GM21526 (cell line): ENCODE measurements around the gene ALDH16A1.
"Not testable (repeated sequence)": the region's sequence is repeated elsewhere in the genome, so short reads cannot be mapped to it uniquely, and the experiment has no call there.

Experiments used
- ATAC-seq: cut with Tn5 transposase; IDR thresholded peaks from one replicate; pipeline ENCODE4 v1.9.1; 2021; ENCODE audit warnings: moderate library complexity; ENCODE audit not compliant: unreplicated experiment, low FRiP score

The ALDH16A1 gene

DNA sequence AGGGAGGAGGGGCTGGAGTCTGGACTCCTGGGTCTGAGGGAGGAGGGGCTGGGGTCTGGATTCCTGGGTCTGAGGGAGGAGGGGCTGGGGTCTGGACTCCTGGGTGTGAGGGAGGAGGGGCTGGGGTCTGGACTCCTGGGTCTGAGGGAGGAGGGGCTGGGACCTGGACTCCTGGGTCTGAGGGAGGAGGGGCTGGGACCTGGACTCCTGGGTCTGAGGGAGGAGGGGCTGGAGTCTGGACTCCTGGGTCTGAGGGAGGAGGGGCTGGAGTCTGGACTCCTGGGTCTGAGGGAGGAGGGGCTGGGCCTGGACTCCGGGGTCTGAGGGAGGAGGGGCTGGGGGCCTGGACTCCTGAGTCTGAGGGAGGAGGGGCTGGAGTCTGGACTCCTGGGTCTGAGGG lies 8.1 kb downstream of the ALDH16A1 start:
- ATAC-seq, result not testable (repeated sequence)

DNA sequence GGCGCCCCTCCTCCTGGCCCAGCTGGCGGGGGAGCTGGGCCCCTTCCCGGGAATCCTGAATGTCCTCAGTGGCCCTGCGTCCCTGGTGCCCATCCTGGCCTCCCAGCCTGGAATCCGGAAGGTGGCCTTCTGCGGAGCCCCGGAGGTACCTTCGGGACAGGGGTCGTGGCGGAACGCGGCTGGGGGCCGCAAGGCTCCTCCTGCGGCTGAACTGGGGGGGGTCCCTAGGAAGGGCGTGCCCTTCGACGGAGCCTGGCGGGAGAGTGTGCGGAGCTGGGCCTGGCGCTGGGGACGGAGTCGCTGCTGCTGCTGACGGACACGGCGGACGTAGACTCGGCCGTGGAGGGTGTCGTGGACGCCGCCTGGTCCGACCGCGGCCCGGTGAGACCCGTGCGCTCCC lies 8.6 kb downstream of the ALDH16A1 start:
- ATAC-seq, result no peak

DNA sequence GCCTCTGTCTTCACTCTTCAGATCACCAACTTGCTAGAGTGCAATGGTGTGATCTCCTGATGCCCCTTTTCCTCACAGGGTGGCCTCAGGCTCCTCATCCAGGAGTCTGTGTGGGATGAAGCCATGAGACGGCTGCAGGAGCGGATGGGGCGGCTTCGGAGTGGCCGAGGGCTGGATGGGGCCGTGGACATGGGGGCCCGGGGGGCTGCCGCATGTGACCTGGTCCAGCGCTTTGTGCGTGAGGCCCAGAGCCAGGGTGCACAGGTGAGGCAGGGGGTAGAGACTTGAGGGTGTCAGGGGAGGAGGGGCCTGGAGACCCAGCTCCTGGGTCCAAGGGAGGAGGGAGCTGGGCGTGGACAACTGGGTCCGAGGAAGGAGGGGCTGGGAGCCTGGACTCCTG lies 9.5 kb downstream of the ALDH16A1 start:
- ATAC-seq, result no peak

DNA sequence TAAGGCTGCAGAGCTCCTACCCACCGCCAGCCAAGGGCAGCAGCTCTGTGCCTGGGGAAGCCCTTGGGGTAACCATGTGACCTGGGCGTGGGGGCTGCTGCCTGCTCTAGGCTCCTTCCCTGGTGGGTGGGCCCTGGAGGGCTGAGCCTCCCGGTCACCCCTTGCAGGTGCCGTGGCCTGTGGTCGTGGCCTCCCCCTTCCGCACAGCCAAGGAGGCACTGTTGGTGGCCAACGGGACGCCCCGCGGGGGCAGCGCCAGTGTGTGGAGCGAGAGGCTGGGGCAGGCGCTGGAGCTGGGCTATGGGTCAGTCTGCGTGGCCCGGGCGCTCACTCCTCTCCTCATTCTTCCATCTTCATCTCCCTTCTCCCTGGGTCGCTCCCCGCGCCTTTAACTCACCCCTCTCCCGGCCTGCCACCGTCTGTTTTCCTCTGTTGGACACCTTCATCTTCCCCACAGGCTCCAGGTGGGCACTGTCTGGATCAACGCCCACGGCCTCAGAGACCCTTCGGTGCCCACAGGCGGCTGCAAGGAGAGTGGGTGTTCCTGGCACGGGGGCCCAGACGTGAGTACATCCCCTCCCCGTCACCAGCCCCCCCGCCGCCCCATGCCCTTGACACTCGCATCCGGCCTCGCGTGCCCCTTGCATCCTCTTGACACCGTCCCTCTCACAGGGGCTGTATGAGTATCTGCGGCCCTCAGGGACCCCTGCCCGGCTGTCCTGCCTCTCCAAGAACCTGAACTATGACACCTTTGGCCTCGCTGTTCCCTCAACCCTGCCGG lies 11.1 kb downstream of the ALDH16A1 start:
- ATAC-seq, result no peak

DNA sequence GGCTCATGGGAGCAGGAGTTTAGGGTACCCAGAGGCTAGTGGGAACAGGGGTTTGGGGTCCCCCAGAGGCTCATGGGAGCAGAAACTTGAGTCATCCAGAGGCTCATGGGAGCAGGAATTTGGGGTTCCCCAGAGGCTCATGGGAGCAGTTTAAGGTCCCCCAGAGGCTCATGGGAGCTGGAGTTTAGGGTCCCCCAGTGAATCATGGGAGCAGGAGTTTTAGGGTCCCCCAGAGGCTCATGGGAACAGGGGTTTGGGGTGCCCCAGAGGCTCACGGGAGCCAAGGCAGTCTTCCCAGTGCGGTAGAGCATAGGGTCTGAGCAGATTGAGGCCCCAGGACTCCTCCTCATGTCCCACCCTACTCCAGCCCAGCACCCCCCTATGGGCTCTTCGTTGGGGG lies 12.3 kb downstream of the ALDH16A1 start:
- no peak for ATAC-seq

DNA sequence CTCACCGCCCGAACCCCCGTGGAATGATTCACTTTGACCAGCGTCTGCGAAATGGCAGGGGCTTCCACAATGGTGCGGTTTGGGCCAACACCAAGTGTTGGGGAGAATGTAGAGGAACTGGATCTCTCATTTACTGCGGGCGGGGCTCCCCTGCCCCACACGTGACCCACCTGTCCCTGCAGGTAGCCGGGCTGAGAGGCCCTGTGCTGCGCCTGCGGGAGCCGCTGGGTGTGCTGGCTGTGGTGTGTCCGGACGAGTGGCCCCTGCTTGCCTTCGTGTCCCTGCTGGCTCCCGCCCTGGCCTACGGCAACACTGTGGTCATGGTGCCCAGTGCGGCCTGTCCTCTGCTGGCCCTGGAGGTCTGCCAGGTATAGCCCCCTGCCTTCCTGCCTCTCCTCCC lies 15.2 kb downstream of the ALDH16A1 start:
- ATAC-seq, result no peak

DNA sequence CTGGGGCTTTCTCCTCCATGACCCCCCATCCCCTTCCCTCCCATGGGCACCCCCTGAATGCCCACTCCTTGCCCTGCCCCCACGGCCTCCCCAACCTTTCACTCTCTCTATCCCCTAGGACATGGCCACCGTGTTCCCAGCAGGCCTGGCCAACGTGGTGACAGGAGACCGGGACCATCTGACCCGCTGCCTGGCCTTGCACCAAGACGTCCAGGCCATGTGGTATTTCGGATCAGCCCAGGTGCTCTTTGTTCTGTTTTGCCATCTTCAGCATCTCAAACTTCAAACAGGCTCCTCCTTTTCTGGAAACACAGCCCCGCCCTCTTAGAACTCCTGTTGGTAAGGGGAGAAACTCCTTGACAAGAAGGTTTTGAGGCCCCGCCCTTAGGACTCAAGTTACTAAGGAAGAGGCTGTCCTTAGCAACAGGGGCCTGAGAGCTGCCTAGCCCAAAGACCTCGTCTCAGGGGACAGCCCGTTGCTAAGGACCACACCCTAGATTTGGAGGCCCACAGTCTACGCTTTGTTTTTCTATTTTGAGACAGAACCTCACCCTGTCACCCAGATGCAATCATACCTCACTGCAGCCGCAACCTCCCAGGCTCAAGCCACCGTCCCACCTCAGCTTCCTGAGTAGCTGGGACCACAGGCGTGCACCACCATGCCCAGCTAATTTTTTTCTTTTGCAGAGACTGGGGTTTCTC lies 15.9 kb downstream of the ALDH16A1 start:
- ATAC-seq, result no peak

DNA sequence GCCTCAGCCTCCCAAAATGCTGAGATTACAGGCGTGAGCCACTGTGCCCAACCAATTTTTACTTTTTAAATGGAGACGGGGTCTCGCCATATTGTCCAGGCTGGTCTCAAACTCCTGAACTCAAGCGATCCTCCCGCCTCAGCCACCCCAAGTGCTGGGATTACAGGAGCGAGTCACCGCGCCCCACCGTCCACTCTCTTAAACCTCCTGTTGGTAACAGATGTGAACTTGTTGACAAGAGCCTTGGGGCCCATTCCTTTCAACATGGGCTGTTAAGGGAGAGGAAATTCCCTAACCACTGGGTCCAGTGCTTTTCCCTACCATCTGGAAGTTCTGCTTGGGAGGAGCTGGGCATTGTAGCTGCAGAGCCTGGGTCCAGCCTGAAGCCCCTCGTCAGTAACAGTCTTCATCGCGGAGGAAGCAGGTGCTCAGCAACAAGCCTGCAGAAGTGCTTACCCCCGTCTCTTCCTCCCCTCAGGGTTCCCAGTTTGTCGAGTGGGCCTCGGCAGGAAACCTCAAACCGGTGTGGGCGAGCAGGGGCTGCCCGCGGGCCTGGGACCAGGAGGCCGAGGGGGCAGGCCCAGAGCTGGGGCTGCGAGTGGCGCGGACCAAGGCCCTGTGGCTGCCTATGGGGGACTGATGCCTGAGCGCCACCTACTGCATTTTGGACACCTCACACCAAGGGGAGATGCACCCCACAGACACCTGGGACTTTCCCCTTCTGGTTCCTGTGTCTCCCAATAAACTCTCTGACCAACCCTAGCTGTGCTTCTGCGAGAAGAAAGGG lies 17.0 kb downstream of the ALDH16A1 start:
- peak; percentile 34 for ATAC-seq

DNA sequence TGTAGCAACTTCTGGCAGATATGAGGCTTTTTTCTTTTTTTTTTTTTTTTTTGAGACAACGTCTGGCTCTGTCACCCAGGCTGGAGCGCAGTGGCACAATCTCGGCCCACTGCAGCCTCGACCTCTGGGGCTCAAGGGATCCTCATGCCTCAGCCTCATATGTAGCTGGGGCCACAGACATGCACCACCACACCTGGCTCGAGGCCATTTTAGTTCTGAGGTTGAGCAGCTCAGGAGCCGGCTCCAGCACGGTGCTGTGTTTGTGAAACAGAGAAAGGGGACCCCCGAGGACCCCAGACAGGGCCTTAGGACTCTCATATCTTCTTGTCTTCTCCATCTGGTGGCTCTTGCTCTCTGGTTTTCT lies 17.6 kb downstream of the ALDH16A1 start:
- no peak for ATAC-seq

DNA sequence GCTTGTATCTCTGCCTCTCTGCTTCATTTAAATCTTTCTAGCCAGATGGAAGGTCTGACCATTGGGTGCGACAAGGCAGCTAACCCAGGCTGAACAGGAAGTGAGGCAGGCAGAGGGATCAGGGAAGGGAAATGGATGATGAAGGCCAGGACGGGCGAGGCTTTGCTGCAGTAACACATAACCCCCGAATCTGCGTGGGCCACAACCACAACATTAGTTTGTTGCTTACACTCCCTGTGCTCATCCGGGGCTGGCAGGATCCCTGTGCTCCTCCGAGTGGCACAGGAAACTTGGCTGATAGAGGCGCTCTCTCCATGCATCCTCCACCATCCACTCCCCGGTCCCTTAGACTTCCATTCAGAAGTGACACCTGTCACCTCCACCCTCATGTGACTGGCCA lies 19.9 kb downstream of the ALDH16A1 start:
- no peak for ATAC-seq

DNA sequence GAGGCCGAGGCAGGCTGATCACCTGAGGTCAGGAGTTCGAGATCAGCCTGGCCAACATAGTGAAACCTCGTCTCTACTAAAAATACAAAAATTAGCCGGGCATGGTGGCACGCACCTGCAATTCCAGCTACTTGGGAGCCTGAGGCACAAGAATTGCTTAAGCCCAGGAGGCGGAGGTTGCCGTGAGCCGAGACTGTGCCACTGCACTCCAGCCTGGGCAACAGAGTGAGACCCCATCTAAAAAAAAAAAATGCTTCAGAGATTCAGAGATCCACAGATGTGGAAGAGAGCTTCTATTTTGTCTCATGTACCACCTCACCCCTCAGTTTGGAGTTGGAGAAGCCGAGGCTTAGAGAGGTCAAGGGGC lies 20.5 kb downstream of the ALDH16A1 start:
- ATAC-seq, result not testable (repeated sequence)

DNA sequence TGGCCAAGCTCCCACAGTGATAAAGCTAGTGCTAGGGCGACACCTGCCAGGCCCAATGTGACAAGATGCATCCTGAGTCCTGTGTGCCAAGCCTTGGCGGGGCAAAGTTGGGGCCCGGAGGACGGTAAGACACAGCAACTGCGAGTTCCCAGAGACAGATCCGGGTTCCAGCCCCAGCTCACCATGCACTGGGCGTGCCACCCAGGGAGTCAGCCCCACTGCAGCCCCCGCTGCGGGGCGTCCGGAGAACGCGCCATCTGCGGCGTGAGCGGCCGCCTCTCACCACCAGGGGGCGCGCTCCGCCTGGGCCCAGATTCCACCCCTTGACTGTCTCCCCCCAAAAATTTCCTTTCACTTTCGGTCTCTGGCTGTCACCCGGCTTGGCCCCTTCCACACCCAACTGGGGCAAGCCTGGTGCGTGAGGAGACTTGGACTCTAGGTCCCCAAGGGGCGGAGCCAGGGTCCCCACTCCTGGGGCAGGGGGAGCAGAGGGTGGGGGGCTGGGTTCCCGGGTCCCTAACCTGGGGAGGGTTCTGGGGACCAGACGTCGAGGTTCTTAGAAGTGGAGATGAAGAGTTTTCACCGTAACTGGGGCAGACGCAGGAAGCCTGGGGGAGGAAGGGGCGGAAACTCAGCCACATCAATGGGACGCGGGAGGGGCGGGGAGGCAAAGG lies 21.0 kb downstream of the ALDH16A1 start, which contains the start of gene FLT3LG:
FLT3LG (plus strand) TSS at position 348 of the 674 bp plus-strand sequence. CDS start 425 bp downstream, outside the sequence.
- peak; percentile 47 for ATAC-seq

DNA sequence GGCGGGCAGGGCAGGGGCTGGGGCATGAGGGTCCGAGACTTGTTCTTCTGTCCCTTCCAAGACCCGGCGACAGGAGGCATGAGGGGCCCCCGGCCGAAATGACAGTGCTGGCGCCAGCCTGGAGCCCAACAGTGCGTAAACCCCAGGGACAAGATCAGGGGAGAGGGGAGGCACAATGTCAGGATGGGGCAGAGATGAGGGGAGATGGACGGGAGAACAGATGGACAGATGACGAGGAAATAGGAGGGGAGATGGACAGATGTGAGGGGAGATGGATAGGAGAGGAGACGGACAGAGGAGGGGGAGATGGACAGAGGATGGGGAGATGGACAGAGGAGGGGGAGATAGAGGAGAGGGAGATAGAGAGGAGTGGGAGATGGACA lies 21.5 kb downstream of the ALDH16A1 start:
- ATAC-seq, result no peak

DNA sequence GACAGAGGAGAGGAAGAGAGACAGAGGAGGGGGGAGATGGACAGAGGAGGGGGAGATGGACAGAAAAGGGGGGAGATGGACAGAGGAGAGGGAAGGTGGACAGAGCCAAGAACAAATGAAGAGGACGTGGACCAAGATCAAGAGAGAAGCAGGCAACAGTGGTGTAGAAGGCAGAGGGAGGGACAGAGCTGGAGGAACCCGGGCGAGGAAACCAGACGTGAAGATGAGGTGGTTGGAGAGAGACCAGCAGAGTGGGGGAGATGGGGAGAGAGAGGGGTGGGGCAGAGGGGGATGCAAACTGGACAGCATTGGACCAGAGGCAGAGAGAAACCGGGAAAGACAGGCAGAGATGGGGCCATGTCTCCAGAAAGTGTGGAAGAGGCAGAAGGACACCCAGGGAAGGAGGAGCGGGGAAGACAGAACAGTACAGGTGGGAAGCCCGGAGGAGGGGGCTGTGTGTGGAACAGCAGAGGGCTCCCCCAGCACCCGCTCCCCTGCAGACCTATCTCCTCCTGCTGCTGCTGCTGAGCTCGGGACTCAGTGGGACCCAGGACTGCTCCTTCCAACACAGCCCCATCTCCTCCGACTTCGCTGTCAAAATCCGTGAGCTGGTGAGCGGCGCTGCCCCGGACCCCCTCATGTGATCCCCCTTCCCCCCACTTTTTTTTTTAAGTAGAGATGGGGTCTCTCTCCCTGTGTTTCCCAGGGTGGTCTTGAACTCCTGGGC lies 22.3 kb downstream of the ALDH16A1 start:
- ATAC-seq, result no peak

DNA sequence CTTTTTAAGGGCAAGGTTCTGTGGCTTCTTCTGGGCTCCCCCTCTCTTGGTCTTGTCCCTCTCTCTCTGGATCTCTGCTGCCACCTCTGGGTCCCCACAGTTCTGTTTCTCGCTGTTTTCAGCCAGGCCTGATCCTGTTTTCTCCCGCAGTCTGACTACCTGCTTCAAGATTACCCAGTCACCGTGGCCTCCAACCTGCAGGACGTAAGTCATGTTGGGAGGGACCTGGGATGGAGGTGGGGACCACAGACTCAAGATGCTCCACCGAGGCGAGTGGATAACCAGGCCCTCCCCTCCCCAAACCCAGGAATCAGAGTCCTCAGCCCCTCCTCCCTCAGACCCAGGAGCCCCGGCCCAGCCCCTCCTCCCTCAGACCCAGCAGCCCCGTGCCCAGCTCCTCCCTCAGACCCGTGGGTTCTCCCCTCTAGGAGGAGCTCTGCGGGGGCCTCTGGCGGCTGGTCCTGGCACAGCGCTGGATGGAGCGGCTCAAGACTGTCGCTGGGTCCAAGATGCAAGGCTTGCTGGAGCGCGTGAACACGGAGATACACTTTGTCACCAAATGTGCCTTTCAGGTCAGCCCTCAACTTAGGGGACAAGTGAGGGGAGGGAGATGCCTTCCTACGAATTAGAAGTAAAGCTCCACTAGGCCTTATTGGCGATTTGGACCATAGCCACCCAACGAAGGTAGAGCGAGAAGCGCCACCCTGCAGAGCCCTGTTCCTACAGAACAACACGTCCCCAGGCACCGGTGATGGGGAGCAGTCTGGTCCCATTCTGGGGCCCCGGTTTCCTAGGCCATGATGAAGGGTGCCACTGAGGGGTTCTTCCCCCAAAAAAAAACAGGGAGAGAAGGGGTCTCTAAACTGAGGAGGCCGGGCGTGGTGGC lies 23.2 kb downstream of the ALDH16A1 start:
- no peak for ATAC-seq

DNA sequence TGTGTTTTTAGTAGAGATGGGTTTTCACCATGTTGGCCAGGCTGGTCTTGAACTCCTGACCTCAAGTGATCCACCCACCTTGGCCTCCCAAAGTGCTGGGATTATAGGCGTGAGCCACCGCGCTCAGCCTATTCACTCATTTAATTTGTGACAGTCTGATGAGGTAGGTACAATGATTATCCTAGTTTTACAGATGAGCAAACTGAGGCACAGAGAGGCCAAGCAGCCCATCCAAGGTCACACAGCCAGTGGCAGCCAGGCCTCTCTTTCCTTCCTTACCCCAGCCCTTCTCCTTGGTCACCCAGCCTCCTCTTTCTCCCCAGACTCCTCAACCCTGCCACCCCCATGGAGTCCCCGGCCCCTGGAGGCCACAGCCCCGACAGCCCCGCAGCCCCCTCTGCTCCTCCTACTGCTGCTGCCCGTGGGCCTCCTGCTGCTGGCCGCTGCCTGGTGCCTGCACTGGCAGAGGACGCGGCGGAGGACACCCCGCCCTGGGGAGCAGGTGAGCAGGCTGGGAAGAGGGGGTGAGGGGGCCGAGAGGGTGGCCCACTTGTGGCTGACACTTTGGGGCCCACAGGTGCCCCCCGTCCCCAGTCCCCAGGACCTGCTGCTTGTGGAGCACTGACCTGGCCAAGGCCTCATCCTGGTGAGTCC lies 27.1 kb downstream of the ALDH16A1 start:
- ATAC-seq, result no peak

DNA sequence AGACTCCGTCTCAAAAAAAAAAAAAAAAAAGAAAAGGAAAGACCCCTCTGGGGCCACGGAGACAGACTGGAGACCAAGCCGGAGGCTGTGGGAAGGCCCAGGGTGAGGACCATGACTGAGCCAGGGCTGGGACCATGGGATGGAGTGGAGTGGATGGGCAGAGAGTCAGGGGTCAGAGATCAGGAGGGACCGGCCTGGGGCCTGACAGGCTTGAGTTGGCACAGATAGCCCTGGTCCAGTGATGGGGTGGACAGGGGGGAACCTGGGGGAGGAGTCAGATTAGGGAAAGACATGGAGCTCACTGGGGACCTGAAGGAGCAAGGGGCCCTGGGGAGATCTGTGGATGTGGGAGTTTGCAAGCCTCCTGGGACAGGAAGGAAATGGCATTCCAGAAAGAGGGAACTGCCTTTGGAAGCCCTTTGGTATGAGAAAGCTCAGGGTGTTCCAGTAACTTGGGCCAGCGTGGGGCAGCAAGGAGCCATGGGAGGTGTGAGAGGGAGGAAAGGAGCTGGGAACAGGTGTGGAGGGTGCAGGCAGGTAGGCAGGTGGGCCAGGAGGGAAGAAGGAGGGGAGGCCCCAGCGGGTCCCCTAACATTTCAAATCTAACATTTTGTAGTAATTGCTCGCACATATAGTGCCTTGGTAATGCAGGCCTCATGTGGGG lies 28.1 kb downstream of the ALDH16A1 start:
- ATAC-seq, result no peak

DNA sequence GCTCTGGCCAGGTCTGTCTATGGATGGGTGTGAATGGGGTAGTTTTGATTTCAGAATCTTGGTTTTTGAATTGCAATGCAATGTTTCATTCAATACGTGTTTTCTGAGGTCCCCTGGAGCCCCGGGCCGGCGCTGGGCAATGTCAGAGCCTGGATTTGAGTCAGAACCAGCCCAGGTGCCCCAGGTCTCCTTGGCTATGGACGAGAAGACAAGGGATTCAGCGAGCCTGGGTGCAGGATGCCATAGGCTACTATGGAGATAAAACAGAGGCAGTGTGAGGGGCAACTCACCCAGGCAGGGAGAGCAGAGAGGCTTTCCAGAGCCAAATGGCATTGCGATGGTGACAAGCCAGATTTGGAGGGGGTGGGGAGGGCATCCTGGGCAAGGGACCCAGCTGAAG lies 33.2 kb downstream of the ALDH16A1 start:
- no peak for ATAC-seq
